Measurements from ENCODE around the gene CHGA. TPM values are rescaled to one million over a fixed set of nuclear protein-coding genes. Genes with fewer than 3 reads are reported as not detected.

The CHGA gene
- total RNA-seq, 1 donor from 2014 or later: 663 TPM

DNA sequence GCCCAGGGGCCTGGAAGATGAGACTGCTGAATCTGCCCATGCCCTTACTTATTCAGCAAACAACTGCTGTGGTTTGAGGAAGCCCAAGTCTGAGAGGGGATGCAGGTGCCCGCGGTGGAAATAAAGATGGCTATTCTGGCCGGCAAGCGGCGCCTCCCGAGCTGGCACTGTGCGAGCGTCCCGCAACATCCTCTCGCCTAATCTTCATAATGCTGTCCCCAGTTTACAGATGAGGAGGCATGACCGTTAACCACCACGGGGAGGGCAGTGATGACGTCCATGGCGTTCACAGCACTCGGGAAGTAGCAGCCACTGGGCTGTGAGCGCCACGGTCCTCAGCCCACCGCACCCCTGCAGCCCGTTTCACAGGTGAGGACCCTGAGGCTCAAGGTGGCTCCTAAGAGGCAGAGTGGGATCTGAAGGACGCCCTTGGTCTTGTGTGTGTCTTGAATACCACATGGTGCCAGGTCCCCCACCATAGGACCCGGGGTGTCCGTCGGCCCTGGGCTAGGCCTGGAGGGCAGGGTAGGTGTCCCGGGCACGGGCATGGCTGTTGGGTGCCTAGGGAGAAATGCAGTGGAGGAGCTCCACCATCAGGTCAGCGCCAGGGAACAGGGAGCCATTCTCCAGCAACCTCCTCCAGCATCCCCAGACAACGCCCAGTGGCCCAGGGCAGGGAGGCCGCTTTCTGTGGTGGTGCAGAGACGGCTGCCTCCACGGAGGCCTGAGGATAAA lies 20.2 kb downstream of the CHGA start:
- no peak overlapping the region for H3K27ac Mint-ChIP-seq (ENCODE audit: unreplicated experiment)
- H3K4me1 Mint-ChIP-seq (ENCODE audit: low read depth, unreplicated experiment): peaks cover 26% of the 10 kb centered on the region
- peaks cover 11% of the 10 kb centered on the region for H3K27me3 Mint-ChIP-seq (ENCODE audit: unreplicated experiment)
- TF ChIP-seq, protein P1, sequence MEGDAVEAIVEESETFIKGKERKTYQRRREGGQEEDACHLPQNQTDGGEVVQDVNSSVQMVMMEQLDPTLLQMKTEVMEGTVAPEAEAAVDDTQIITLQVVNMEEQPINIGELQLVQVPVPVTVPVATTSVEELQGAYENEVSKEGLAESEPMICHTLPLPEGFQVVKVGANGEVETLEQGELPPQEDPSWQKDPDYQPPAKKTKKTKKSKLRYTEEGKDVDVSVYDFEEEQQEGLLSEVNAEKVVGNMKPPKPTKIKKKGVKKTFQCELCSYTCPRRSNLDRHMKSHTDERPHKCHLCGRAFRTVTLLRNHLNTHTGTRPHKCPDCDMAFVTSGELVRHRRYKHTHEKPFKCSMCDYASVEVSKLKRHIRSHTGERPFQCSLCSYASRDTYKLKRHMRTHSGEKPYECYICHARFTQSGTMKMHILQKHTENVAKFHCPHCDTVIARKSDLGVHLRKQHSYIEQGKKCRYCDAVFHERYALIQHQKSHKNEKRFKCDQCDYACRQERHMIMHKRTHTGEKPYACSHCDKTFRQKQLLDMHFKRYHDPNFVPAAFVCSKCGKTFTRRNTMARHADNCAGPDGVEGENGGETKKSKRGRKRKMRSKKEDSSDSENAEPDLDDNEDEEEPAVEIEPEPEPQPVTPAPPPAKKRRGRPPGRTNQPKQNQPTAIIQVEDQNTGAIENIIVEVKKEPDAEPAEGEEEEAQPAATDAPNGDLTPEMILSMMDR (IDR thresholded peaks at IDR 0.05; ENCODE audit: partially characterized antibody, unreplicated experiment): no peak
- H3K36me3 Mint-ChIP-seq (ENCODE audit: unreplicated experiment): no peaks in the 10 kb centered on the region
- no peak for DNase-seq
- H3K9me3 Mint-ChIP-seq (ENCODE audit: unreplicated experiment): peaks cover 18% of the 10 kb centered on the region
- H3K4me3 Mint-ChIP-seq (ENCODE audit: unreplicated experiment): no peak overlapping the region

DNA sequence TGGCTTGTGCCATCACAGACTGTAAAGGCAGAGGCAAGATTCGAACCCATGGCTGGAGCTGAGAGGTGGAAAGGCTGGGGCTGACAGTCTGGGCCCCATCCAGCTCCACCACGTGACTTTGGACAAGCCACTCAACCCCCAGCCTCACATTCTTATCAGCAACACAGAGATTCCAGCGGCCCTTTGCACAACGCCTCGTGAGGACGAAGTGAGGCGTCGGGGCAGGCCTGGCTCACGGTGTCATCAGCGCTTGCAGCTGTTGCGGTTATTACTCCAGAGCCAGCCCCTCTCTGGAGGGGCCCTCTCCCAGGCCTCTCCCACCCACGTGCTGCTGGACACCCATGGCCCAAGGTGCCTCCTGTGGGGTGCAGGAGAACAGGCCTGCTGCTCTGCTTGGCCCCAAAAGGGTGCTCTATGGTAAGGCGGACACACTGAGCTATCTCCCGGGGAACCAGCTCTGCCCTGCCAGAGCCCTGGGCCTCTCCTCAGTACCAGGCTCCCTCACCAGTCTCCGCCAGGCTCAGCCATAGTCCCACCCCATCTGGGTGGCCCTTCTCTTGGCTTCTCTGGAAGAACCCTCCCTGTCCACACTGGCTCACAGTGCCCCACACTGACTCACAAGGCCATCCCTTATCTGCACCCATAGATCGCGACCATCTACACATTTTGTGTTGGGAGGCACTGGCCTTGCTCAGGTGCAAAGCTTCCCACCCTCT lies 21.1 kb downstream of the CHGA start:
- peaks cover 23% of the 10 kb centered on the region for H3K4me1 Mint-ChIP-seq (ENCODE audit: low read depth, unreplicated experiment)
- TF ChIP-seq, protein P1 (IDR thresholded peaks at IDR 0.05; ENCODE audit: partially characterized antibody, unreplicated experiment): no peak
- H3K27me3 Mint-ChIP-seq (ENCODE audit: unreplicated experiment): peaks cover 13% of the 10 kb centered on the region
- H3K9me3 Mint-ChIP-seq (ENCODE audit: unreplicated experiment): peaks cover 18% of the 10 kb centered on the region
- DNase-seq: no peak
- no peak overlapping the region for H3K4me3 Mint-ChIP-seq (ENCODE audit: unreplicated experiment)
- H3K27ac Mint-ChIP-seq (ENCODE audit: unreplicated experiment): peak overlapping the region; percentile 29
- no peaks in the 10 kb centered on the region for H3K36me3 Mint-ChIP-seq (ENCODE audit: unreplicated experiment)

DNA sequence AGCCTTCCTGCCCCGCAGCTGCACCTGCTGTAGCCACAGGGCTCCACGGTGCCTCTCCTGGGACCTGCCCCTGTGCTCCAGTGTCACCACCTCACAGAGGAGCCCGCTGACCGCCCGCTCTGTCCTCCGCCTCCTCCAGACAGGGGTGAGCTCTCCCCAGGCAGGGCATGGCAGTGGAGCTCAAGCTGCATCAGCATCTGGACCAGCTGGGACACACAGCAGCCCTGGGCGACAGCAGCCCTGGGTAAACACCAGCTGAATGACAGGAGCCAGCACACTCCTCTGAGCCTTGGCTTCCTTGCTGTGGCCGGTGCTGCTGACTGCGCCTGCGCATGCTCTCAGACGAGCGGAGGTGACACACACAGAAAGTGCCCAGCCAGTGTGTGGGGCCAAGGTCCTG lies 22.0 kb downstream of the CHGA start:
- H3K36me3 Mint-ChIP-seq (ENCODE audit: unreplicated experiment): no peaks in the 10 kb centered on the region
- TF ChIP-seq, protein P1 (IDR thresholded peaks at IDR 0.05; ENCODE audit: partially characterized antibody, unreplicated experiment): no peak
- peaks cover 18% of the 10 kb centered on the region for H3K9me3 Mint-ChIP-seq (ENCODE audit: unreplicated experiment)
- H3K4me3 Mint-ChIP-seq (ENCODE audit: unreplicated experiment): no peak overlapping the region
- DNase-seq: peak; percentile 26
- H3K4me1 Mint-ChIP-seq (ENCODE audit: low read depth, unreplicated experiment): peaks cover 26% of the 10 kb centered on the region
- H3K27me3 Mint-ChIP-seq (ENCODE audit: unreplicated experiment): peaks cover 13% of the 10 kb centered on the region
- peak overlapping the region; percentile 29 for H3K27ac Mint-ChIP-seq (ENCODE audit: unreplicated experiment)

GRCh38 chr14:92945544-92945943 lies 22.6 kb downstream of the CHGA start:
- Mint-ChIP-seq H3K36me3 (ENCODE audit: unreplicated experiment) (no peaks in the 10 kb centered on the region), H3K27ac (ENCODE audit: unreplicated experiment) (no peak overlapping the region), H3K27me3 (ENCODE audit: unreplicated experiment) (peaks cover 13% of the 10 kb centered on the region), H3K4me1 (ENCODE audit: low read depth, unreplicated experiment) (peaks cover 30% of the 10 kb centered on the region), H3K9me3 (ENCODE audit: unreplicated experiment) (peaks cover 18% of the 10 kb centered on the region), H3K4me3 (ENCODE audit: unreplicated experiment) (no peak overlapping the region)
- DNase-seq: peak; percentile 13
- TF ChIP-seq, protein P1 (IDR thresholded peaks at IDR 0.05; ENCODE audit: partially characterized antibody, unreplicated experiment): no peak
